Measurements from ENCODE around the gene CATSPER3. TPM values are rescaled to one million over a fixed set of nuclear protein-coding genes. Genes with fewer than 3 reads are reported as not detected.

The CATSPER3 gene
- total and polyA plus RNA-seq, 2 of the 13 experiments (the other 11 are each of a cell fraction or from before 2014, with no cell fraction given) = 0.33 to 0.37 TPM

DNA sequence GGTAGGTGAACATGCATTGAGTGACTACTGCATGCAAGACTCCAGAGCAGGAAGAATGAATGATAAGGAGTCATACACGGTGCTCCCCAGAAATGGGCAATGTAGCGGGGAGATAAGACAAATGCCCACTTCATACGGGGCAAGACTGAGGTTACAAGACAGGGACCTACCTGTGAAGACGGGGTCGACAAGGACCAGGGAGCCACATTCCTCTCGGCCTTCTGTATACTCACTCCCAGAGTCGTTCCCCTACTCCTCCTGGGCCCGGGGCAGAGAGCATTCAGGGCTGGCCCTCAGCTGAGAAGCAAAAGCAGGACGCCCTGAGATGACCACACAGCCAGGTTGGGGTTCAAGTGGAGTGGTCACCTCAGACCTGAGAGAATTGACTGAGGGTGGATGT lies 39.6 kb downstream of the CATSPER3 start (continued):
- TF ChIP-seq, protein P1, sequence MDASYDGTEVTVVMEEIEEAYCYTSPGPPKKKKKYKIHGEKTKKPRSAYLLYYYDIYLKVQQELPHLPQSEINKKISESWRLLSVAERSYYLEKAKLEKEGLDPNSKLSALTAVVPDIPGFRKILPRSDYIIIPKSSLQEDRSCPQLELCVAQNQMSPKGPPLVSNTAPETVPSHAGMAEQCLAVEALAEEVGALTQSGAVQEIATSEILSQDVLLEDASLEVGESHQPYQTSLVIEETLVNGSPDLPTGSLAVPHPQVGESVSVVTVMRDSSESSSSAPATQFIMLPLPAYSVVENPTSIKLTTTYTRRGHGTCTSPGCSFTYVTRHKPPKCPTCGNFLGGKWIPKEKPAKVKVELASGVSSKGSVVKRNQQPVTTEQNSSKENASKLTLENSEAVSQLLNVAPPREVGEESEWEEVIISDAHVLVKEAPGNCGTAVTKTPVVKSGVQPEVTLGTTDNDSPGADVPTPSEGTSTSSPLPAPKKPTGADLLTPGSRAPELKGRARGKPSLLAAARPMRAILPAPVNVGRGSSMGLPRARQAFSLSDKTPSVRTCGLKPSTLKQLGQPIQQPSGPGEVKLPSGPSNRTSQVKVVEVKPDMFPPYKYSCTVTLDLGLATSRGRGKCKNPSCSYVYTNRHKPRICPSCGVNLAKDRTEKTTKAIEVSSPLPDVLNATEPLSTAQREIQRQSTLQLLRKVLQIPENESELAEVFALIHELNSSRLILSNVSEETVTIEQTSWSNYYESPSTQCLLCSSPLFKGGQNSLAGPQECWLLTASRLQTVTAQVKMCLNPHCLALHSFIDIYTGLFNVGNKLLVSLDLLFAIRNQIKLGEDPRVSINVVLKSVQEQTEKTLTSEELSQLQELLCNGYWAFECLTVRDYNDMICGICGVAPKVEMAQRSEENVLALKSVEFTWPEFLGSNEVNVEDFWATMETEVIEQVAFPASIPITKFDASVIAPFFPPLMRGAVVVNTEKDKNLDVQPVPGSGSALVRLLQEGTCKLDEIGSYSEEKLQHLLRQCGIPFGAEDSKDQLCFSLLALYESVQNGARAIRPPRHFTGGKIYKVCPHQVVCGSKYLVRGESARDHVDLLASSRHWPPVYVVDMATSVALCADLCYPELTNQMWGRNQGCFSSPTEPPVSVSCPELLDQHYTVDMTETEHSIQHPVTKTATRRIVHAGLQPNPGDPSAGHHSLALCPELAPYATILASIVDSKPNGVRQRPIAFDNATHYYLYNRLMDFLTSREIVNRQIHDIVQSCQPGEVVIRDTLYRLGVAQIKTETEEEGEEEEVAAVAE (CRISPR knock-in tag; IDR thresholded peaks at IDR 0.05; ENCODE audit: borderline replicate concordance) = no peak
- TF ChIP-seq ZBTB3 (CRISPR knock-in tag; IDR thresholded peaks at IDR 0.05; ENCODE audit: borderline replicate concordance, low read depth) (no peak), EP300 (IDR thresholded peaks at IDR 0.05; ENCODE audit: low read depth in 2 of 2, low read length in 2 of 2) (no peak), EP300 (CRISPR knock-in tag; IDR thresholded peaks at IDR 0.05; ENCODE audit: borderline replicate concordance) (no peak), RFX1 (IDR thresholded peaks at IDR 0.05) (no peak), HNRNPH1 (optimal IDR thresholded peaks at IDR 0.05; ENCODE audit: low read depth, low read length) (no peak), KAT2B (IDR thresholded peaks at IDR 0.05; ENCODE audit: borderline replicate concordance, low read depth, low read length) (no peak), ARNTL (CRISPR knock-in tag; IDR thresholded peaks at IDR 0.05) (no peak), TBL1XR1 (IDR thresholded peaks at IDR 0.05; ENCODE audit: borderline replicate concordance, low read length, partially characterized antibody) (no peak)
- TF ChIP-seq, protein P2, sequence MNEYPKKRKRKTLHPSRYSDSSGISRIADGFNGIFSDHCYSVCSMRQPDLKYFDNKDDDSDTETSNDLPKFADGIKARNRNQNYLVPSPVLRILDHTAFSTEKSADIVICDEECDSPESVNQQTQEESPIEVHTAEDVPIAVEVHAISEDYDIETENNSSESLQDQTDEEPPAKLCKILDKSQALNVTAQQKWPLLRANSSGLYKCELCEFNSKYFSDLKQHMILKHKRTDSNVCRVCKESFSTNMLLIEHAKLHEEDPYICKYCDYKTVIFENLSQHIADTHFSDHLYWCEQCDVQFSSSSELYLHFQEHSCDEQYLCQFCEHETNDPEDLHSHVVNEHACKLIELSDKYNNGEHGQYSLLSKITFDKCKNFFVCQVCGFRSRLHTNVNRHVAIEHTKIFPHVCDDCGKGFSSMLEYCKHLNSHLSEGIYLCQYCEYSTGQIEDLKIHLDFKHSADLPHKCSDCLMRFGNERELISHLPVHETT (CRISPR knock-in tag; conservative IDR thresholded peaks at IDR 0.05) = no peak
- TF ChIP-seq, protein P3, sequence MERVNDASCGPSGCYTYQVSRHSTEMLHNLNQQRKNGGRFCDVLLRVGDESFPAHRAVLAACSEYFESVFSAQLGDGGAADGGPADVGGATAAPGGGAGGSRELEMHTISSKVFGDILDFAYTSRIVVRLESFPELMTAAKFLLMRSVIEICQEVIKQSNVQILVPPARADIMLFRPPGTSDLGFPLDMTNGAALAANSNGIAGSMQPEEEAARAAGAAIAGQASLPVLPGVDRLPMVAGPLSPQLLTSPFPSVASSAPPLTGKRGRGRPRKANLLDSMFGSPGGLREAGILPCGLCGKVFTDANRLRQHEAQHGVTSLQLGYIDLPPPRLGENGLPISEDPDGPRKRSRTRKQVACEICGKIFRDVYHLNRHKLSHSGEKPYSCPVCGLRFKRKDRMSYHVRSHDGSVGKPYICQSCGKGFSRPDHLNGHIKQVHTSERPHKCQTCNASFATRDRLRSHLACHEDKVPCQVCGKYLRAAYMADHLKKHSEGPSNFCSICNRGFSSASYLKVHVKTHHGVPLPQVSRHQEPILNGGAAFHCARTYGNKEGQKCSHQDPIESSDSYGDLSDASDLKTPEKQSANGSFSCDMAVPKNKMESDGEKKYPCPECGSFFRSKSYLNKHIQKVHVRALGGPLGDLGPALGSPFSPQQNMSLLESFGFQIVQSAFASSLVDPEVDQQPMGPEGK (CRISPR knock-in tag; IDR thresholded peaks at IDR 0.05) = no peak
